GM12878 (cell line): ENCODE data around the gene B3GALNT1. TPM values are rescaled to one million over a fixed set of nuclear protein-coding genes. Genes with fewer than 3 reads are reported as not detected.

Source experiments
- ATAC-seq: fragments of 200-7000 bp; cut with Tn5 transposase; 3 replicates; pipeline ENCODE4 v1.9.1; 2020; ENCODE audit warnings: mild to moderate bottlenecking, moderate library complexity
- BruUV-seq: library from RNA; stranded (reverse); fragments of 400-500 nt; replicated peaks from 2 replicates; lab custom pipeline; 2021; lab: Mats Ljungman, UMichigan
- CTCF ChIA-PET: fragments of 300-600 bp; sonication (Branson Sonifier 250); formaldehyde crosslinking; extraction: SDS; loops from one replicate; lab custom pipeline; 2021; ENCODE audit warnings: inconsistent platforms; lab: Yijun Ruan, JAX
- POLR2A ChIA-PET: fragments of 350-600 bp; formaldehyde crosslinking; extraction: SDS; loops from one replicate; lab custom pipeline; 2021; ENCODE audit warnings: inconsistent platforms; lab: Charles Lee
- RAD21 ChIA-PET: fragments of 300-600 bp; sonication (Branson Sonifier 250); formaldehyde crosslinking; loops from one replicate; lab custom pipeline; 2023; ENCODE audit warnings: antibody characterized with exemption; ENCODE audit not compliant: unreplicated experiment; lab: Charles Lee
- SMC1A ChIA-PET: fragments of 300-600 bp; sonication (Branson Sonifier 250); formaldehyde crosslinking; loops from one replicate; lab custom pipeline; 2023; ENCODE audit not compliant: unreplicated experiment, uncharacterized antibody; lab: Charles Lee
- DNase-seq: peaks from one replicate; pipeline ENCODE4 v3.0.0-alpha.2; 2011; ENCODE audit warnings: low read depth, low spot score
- FAIRE-seq: peaks from 3 replicates; lab custom pipeline; 2011; peaks lifted over from hg19 to GRCh38; lab: Jason Lieb, UNC
- H2AFZ ChIP-seq: 2 replicates; pipeline ENCODE4 v1.6.0; 2011; ENCODE audit warnings: low read depth, low read length, control low read depth; ENCODE audit not compliant: control insufficient read depth
- H3K27ac ChIP-seq: 2 replicates; pipeline ENCODE4 v1.5.1; 2011; ENCODE audit warnings: control low read depth; ENCODE audit not compliant: control insufficient read depth, insufficient read depth
- H3K27me3 ChIP-seq, 2 experiments: replicated peaks in 1 of 2; 2 replicates each; pipeline versions ENCODE4 v1.6.0 to v1.6.1; 2011; ENCODE audit warnings: low read length in 1 of 2; ENCODE audit not compliant: control insufficient read depth in 2 of 2, insufficient read depth in 2 of 2
- H3K36me3 ChIP-seq, 2 experiments: 2 replicates each; pipeline ENCODE4 v1.5.1; 2011; ENCODE audit warnings: low read length in 1 of 2; ENCODE audit not compliant: control insufficient read depth in 2 of 2, insufficient read depth in 2 of 2
- H3K4me1 ChIP-seq: 2 replicates; pipeline ENCODE4 v1.6.1; 2011; ENCODE audit warnings: mild to moderate bottlenecking, low read length, moderate library complexity, mixed read lengths; ENCODE audit not compliant: control insufficient read depth, insufficient read depth
- H3K4me2 ChIP-seq: 2 replicates; pipeline ENCODE4 v1.6.0; 2011; ENCODE audit warnings: control low read depth; ENCODE audit not compliant: control insufficient read depth, insufficient read depth
- H3K4me3 ChIP-seq: fragments of 200-600 bp; sonication (generic); 2 replicates; pipeline ENCODE4 v1.5.1; 2016
- H3K79me2 ChIP-seq: 2 replicates; pipeline ENCODE4 v1.6.0; 2011; ENCODE audit warnings: low read length; ENCODE audit not compliant: control insufficient read depth, insufficient read depth
- H3K9ac ChIP-seq: 2 replicates; pipeline ENCODE4 v1.8.0; 2011; ENCODE audit warnings: low read length, control low read depth, mixed read lengths; ENCODE audit not compliant: control insufficient read depth, insufficient read depth
- H3K9me3 ChIP-seq: replicated peaks from 3 replicates; pipeline ENCODE4 v1.5.1; 2011; ENCODE audit warnings: mild to moderate bottlenecking, low read length; ENCODE audit not compliant: control insufficient read depth, insufficient read depth
- H4K20me1 ChIP-seq: 2 replicates; pipeline ENCODE4 v1.6.0; 2011; ENCODE audit not compliant: control insufficient read depth, insufficient read depth
- ATF3 ChIP-seq: IDR thresholded peaks from 2 replicates; pipeline ENCODE4 v1.6.1; 2011; ENCODE audit warnings: low read depth, mild to moderate bottlenecking, low read length, moderate library complexity, borderline replicate concordance; ENCODE audit errors: extremely low read depth
- BRCA1 ChIP-seq: IDR thresholded peaks from 2 replicates; pipeline ENCODE4 v1.6.1; 2011; ENCODE audit warnings: low read depth, low read length, improper control_type of control experiment
- EGR1 ChIP-seq, 2 experiments: IDR thresholded peaks; 1 replicate in 1 of 2; 2 replicates in 1 of 2; pipeline ENCODE4 v1.6.1; 2011 to 2012; ENCODE audit warnings: low read depth in 2 of 2, low read length in 2 of 2, borderline replicate concordance in 1 of 2, mild to moderate bottlenecking in 1 of 2, moderate library complexity in 1 of 2
- NR2C2 ChIP-seq: IDR thresholded peaks from 2 replicates; pipeline ENCODE4 v1.6.1; 2011; ENCODE audit warnings: borderline replicate concordance, low read depth; ENCODE audit not compliant: control insufficient read depth, insufficient read length
- STAT3 ChIP-seq: IDR thresholded peaks from 2 replicates; pipeline ENCODE4 v1.6.1; 2011; ENCODE audit warnings: low read depth, low read length, improper control_type of control experiment
- WGBS: methylation state at CpG from one replicate; pipeline ENCODE4 v1.1.6; 2016; ENCODE audit warnings: low lambda C conversion rate; ENCODE audit not compliant: insufficient replicate concordance, insufficient coverage; ENCODE audit errors: missing lambda C conversion rate; 5-methylcytosine and 5-hydroxymethylcytosine counted together
- in situ Hi-C: fragments of 300-500 bp; cut with MboI; formaldehyde crosslinking; loops from 9 replicates; pipeline ENCODE4 v1.14.3; 2018; ENCODE audit warnings: mixed read lengths
- intact Hi-C: fragments of 100-400 bp; cut with micrococcal nuclease; formaldehyde crosslinking; loops from one replicate; pipeline ENCODE4 v1.14.2; 2022; ENCODE audit not compliant: unreplicated experiment
- polyA plus RNA-seq, 11 experiments: library from polyadenylated mRNA; depleted of rRNA in 4 of 11; unstranded in 6 of 11; stranded (reverse) in 5 of 11; fragments of >200 nt; fragmentation: Nextera tagmentation in 4 of 11; fragmentation: Illumina TruSeq in 1 of 11; extraction: Ambion mirVana in 4 of 11; extraction: Trizol in 1 of 11; gene quantifications; 1 replicate in 1 of 11; 2 replicates in 10 of 11; pipeline versions ENCODE4 v1.2.1 to v1.2.3, GENCODE V29; 2011 to 2016; ENCODE audit warnings: inconsistent platforms in 2 of 11, missing spikeins in 2 of 11, low read depth in 1 of 11
- total RNA-seq, 4 experiments: library from RNA; depleted of rRNA in 3 of 4; stranded (reverse); fragments of >200 nt in 3 of 4; fragmentation: Illumina TruSeq in 1 of 4; extraction: Trizol in 1 of 4; gene quantifications; 2 replicates each; pipeline versions ENCODE4 v1.2.1 to v1.2.3, GENCODE V29; 2013 to 2021
- TF ChIP-seq, protein P1 (sequence below): fragments of 450-650 bp; conservative IDR thresholded peaks from 2 replicates; pipeline ENCODE4 v1.6.1; 2017; ENCODE audit warnings: mild to moderate bottlenecking, moderate library complexity

Gene B3GALNT1
- total and polyA plus RNA-seq, 10 of the 15 experiments (the other 5 are each of a cell fraction or from before 2014, with no cell fraction given) = 0.04 to 0.95 (median 0.18) TPM; not detected in 3

- in situ Hi-C loops = no loop called here
- Histone ChIP-seq H3K79me2 (no peaks in the 10 kb centered on the region), H3K9ac (no peak overlapping the region), H3K27me3 (no peaks in the 10 kb centered on the region), H3K4me3 (no peak overlapping the region)
- TF ChIP-seq EGR1 (IDR thresholded peaks at IDR 0.05; ENCODE audit: borderline replicate concordance in 1 of 2, low read depth in 2 of 2, low read length in 2 of 2) = no peak
- TF ChIP-seq NR2C2 = no peak
- TF ChIP-seq STAT3 = no peak
- no peak for TF ChIP-seq BRCA1
- no peak for TF ChIP-seq ATF3
- TF ChIP-seq, protein P1, sequence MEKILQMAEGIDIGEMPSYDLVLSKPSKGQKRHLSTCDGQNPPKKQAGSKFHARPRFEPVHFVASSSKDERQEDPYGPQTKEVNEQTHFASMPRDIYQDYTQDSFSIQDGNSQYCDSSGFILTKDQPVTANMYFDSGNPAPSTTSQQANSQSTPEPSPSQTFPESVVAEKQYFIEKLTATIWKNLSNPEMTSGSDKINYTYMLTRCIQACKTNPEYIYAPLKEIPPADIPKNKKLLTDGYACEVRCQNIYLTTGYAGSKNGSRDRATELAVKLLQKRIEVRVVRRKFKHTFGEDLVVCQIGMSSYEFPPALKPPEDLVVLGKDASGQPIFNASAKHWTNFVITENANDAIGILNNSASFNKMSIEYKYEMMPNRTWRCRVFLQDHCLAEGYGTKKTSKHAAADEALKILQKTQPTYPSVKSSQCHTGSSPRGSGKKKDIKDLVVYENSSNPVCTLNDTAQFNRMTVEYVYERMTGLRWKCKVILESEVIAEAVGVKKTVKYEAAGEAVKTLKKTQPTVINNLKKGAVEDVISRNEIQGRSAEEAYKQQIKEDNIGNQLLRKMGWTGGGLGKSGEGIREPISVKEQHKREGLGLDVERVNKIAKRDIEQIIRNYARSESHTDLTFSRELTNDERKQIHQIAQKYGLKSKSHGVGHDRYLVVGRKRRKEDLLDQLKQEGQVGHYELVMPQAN = no peak
- TF ChIP-seq, all 136 proteins: peak for 0
- DNase-seq (no peak), FAIRE-seq (no peak), ATAC-seq (no peak)
- Histone ChIP-seq H3K27ac (no peak overlapping the region), H3K9me3 (no peaks in the 10 kb centered on the region), H2AFZ (no peak overlapping the region), H3K4me2 (peak overlapping the region; percentile 17; the same call in 1 of the 2 replicates), H3K36me3 (no peaks in the 10 kb centered on the region), H4K20me1 (no peaks in the 10 kb centered on the region), H3K4me1 (peaks cover 27% of the 10 kb centered on the region)
- BruUV-seq = no TSS peak
- ChIA-PET POLR2A (no interaction called here), CTCF (no interaction called here), RAD21 (no interaction called here), SMC1A (interaction anchor here (1.1 kb wide), 1 partner anchor 139 kb away, joined by 3 read pairs; no protein-coding TSS in a partner anchor)
- WGBS = 62% methylated on average over 3 of the region's 3 CpGs
- intact Hi-C loops = loop anchor here (5.0 kb wide), 1 partner anchor 155 kb away; the partner anchor contains the start of gene NMD3
These were observed 38.2 kb downstream of the B3GALNT1 start for GRCh38 chr3:161066930-161067329.
